HEK293T (cell line): ENCODE measurements around the gene IMP4.

Source experiments
- ARNT ChIP-seq: fragments of 450-650 bp; IDR thresholded peaks from 2 replicates; pipeline ENCODE4 v1.6.1; 2017; ENCODE audit warnings: mild to moderate bottlenecking
- CTBP1 ChIP-seq: fragments of 450-650 bp; IDR thresholded peaks from 2 replicates; pipeline ENCODE4 v1.6.1; 2016; ENCODE audit warnings: borderline replicate concordance
- ELF4 ChIP-seq: fragments of 450-650 bp; IDR thresholded peaks from 2 replicates; pipeline ENCODE4 v1.6.1; 2017; ENCODE audit warnings: antibody characterized with exemption
- FOXM1 ChIP-seq: fragments of 450-650 bp; IDR thresholded peaks from 2 replicates; pipeline ENCODE4 v1.6.1; 2017; ENCODE audit warnings: mild to moderate bottlenecking, borderline replicate concordance
- HDGF ChIP-seq: fragments of 450-650 bp; IDR thresholded peaks from 2 replicates; pipeline ENCODE4 v1.6.1; 2017; ENCODE audit warnings: antibody characterized with exemption, borderline replicate concordance
- L3MBTL2 ChIP-seq: fragments of 450-650 bp; conservative IDR thresholded peaks from 2 replicates; pipeline ENCODE4 v1.6.1; 2016; ENCODE audit warnings: mild to moderate bottlenecking
- SP1 ChIP-seq: fragments of 450-650 bp; IDR thresholded peaks from 2 replicates; pipeline ENCODE4 v1.6.1; 2017
- SUZ12 ChIP-seq: fragments of 450-650 bp; IDR thresholded peaks from 2 replicates; pipeline ENCODE4 v1.6.1; 2016; ENCODE audit warnings: mild to moderate bottlenecking
- TARDBP ChIP-seq: fragments of 450-650 bp; IDR thresholded peaks from 2 replicates; pipeline ENCODE4 v1.6.1; 2016
- TF ChIP-seq, protein P1 (sequence below): fragments of 450-650 bp; IDR thresholded peaks from 2 replicates; pipeline ENCODE4 v1.6.1; 2016

DNA sequence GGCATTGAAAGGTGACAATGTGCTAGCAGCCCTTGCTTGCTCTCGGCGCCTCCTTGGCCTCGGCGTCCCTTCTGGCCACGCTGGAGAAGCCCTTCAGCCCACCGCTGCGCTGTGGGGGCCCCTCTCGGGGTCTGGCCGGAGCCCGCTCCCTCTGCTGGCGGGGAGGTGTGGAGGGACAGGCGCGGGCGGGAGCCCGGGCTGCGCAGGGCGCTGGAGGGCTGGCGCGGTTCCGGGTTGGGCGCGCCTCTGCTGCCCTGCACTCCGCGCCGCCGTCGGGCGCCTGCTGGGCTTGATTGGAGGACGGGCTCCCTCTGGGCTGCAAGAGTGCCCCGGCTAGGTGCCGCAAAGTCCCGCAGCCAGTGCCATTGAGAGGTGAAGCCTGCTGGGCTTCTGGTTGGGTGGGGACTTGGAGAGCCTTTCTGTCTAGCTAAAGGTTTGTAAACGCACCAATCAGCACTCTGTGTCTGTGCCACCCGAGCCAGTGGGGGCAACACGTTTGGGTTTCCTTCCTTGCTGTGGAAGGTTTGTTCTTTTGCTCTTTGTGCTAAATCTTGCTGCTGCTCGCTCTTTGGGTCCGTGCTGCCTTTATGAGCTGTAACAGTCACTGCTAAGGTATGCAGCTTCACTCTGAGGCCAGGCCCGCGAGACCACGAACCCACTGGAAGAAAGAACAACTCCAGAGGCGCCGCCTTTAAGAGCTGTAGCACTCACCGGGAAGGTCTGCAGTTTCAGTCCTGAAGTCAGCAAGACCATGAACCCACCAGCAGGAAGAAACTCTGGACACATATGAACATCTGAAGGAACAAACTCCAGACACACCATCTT is 14.8 kb upstream of the IMP4 start:
- no peak for TF ChIP-seq TARDBP
- TF ChIP-seq SP1: no peak
- no peak for TF ChIP-seq HDGF
- no peak for TF ChIP-seq ARNT
- TF ChIP-seq CTBP1: no peak
- no peak for TF ChIP-seq SUZ12
- TF ChIP-seq, protein P1, sequence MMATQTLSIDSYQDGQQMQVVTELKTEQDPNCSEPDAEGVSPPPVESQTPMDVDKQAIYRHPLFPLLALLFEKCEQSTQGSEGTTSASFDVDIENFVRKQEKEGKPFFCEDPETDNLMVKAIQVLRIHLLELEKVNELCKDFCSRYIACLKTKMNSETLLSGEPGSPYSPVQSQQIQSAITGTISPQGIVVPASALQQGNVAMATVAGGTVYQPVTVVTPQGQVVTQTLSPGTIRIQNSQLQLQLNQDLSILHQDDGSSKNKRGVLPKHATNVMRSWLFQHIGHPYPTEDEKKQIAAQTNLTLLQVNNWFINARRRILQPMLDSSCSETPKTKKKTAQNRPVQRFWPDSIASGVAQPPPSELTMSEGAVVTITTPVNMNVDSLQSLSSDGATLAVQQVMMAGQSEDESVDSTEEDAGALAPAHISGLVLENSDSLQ: no peak
- no peak for TF ChIP-seq FOXM1
- no peak for TF ChIP-seq ELF4
- TF ChIP-seq L3MBTL2: no peak
